Neural cell (in vitro differentiated cells): ENCODE data around the gene KRI1. TPM values are rescaled to one million over a fixed set of nuclear protein-coding genes. Genes with fewer than 3 reads are reported as not detected.

Experiments
- H2AFZ ChIP-seq: fragments of 200-600, 300-800 bp; sonication (generic), shearing (Covaris generic); 2 replicates; pipeline ENCODE4 v1.6.0; 2014; ENCODE audit warnings: low read depth, mild to moderate bottlenecking, antibody characterized with exemption, low read length, moderate library complexity
- H3F3A ChIP-seq: fragments of 200-600 bp; shearing (Covaris generic); 2 replicates; pipeline ENCODE4 v1.6.1; 2016; ENCODE audit warnings: mild to moderate bottlenecking, moderate library complexity, mixed read lengths, antibody characterized with exemption, low read length; ENCODE audit not compliant: insufficient read depth, poor library complexity, severe bottlenecking
- H3K27ac ChIP-seq: fragments of 200-600, 300-800 bp; sonication (generic), shearing (Covaris generic); 2 replicates; pipeline ENCODE4 v1.5.1; 2014; ENCODE audit warnings: mild to moderate bottlenecking, low read length, moderate library complexity
- H3K27me3 ChIP-seq: fragments of 300-800, 200-600 bp; sonication (generic), shearing (Covaris generic); 2 replicates; pipeline ENCODE4 v1.6.0; 2014; ENCODE audit warnings: mild to moderate bottlenecking, low read depth, low read length, moderate library complexity; ENCODE audit not compliant: insufficient read depth
- H3K36me3 ChIP-seq: fragments of 300-800, 200-600 bp; sonication (generic), shearing (Covaris generic); 2 replicates; pipeline ENCODE4 v1.5.1; 2014; ENCODE audit warnings: mild to moderate bottlenecking, antibody characterized with exemption, low read length, moderate library complexity; ENCODE audit not compliant: insufficient read depth
- H3K4me2 ChIP-seq: fragments of 300-800, 200-600 bp; sonication (generic), shearing (Covaris generic); 2 replicates; pipeline ENCODE4 v1.6.0; 2014; ENCODE audit warnings: mild to moderate bottlenecking, low read length
- H3K4me3 ChIP-seq: fragments of 300-800, 200-600 bp; sonication (generic), shearing (Covaris generic); 2 replicates; pipeline ENCODE4 v1.5.1; 2014; ENCODE audit warnings: mild to moderate bottlenecking, low read length, moderate library complexity
- H3K79me2 ChIP-seq: fragments of 200-600 bp; shearing (Covaris generic); replicated peaks from 2 replicates; pipeline ENCODE4 v1.6.0; 2014; ENCODE audit warnings: mild to moderate bottlenecking, low read length, moderate library complexity; ENCODE audit not compliant: insufficient read depth
- H3K9ac ChIP-seq: fragments of 300-800, 200-600 bp; sonication (generic), shearing (Covaris generic); 2 replicates; pipeline ENCODE4 v1.6.1; 2016; ENCODE audit warnings: mild to moderate bottlenecking, low read length, mixed read lengths
- H3K9me2 ChIP-seq: fragments of 200-600 bp; shearing (Covaris generic); 2 replicates; pipeline ENCODE4 v1.6.1; 2016; ENCODE audit warnings: mild to moderate bottlenecking, low read length, mixed read lengths; ENCODE audit not compliant: insufficient read depth
- H3K9me3 ChIP-seq: fragments of 200-600, 300-800 bp; sonication (generic), shearing (Covaris generic); 2 replicates; pipeline ENCODE4 v1.6.1; 2016; ENCODE audit warnings: mild to moderate bottlenecking, mixed run types, low read length, moderate library complexity, mixed read lengths
- H4K20me1 ChIP-seq: fragments of 200-600 bp; shearing (Covaris generic); 2 replicates; pipeline ENCODE4 v1.6.1; 2016; ENCODE audit warnings: mild to moderate bottlenecking, mixed run types; ENCODE audit not compliant: insufficient read depth
- CTCF ChIP-seq: fragments of 450-650 bp; IDR thresholded peaks from 2 replicates; pipeline ENCODE4 v1.5.1; 2014; ENCODE audit warnings: antibody characterized with exemption, mild to moderate bottlenecking, moderate library complexity; ENCODE audit not compliant: poor library complexity, severe bottlenecking
- EP300 ChIP-seq: fragments of 450-650 bp; conservative IDR thresholded peaks from 2 replicates; pipeline ENCODE4 v1.6.1; 2014; ENCODE audit warnings: antibody characterized with exemption, mild to moderate bottlenecking, moderate library complexity; ENCODE audit not compliant: poor library complexity, severe bottlenecking
- EZH2 ChIP-seq: fragments of 200-600, 300-800 bp; shearing (Covaris generic), sonication (generic); IDR thresholded peaks from 2 replicates; pipeline ENCODE4 v1.6.1; 2014; ENCODE audit warnings: antibody characterized with exemption, low read length, borderline replicate concordance, mild to moderate bottlenecking; ENCODE audit not compliant: insufficient read depth, poor library complexity, severe bottlenecking
- MXI1 ChIP-seq: fragments of 450-650 bp; conservative IDR thresholded peaks from 2 replicates; pipeline ENCODE4 v1.6.1; 2014; ENCODE audit warnings: antibody characterized with exemption, mild to moderate bottlenecking; ENCODE audit not compliant: poor library complexity, severe bottlenecking
- POLR2AphosphoS5 ChIP-seq: IDR thresholded peaks from 2 replicates; pipeline ENCODE4 v1.6.1; 2012
- RAD21 ChIP-seq: fragments of 450-650 bp; conservative IDR thresholded peaks from 2 replicates; pipeline ENCODE4 v1.6.1; 2014; ENCODE audit warnings: antibody characterized with exemption, mild to moderate bottlenecking, moderate library complexity
- REST ChIP-seq: IDR thresholded peaks from 2 replicates; pipeline ENCODE4 v1.6.1; 2012; ENCODE audit warnings: borderline replicate concordance
- SMC3 ChIP-seq: fragments of 450-650 bp; conservative IDR thresholded peaks from 2 replicates; pipeline ENCODE4 v1.6.1; 2014; ENCODE audit warnings: antibody characterized with exemption, mild to moderate bottlenecking, moderate library complexity; ENCODE audit not compliant: poor library complexity
- TAF1 ChIP-seq: IDR thresholded peaks from 2 replicates; pipeline ENCODE4 v1.6.1; 2012; ENCODE audit warnings: low read depth
- polyA plus RNA-seq: library from polyadenylated mRNA; depleted of rRNA; stranded (reverse); fragments of >200 nt; gene quantifications from 2 replicates; pipeline ENCODE4 v1.2.3, GENCODE V29; 2014

The KRI1 gene
- polyA plus RNA-seq, 1 donor from 2014 or later: 6.5 TPM

GRCh38 chr19:10508707-10509106 is 57.1 kb downstream of the KRI1 start:
- peaks cover 22% of the 10 kb centered on the region for H3K27me3 ChIP-seq
- no peaks in the 10 kb centered on the region for H4K20me1 ChIP-seq
- H3K4me2 ChIP-seq: no peak overlapping the region
- H3K36me3 ChIP-seq: no peaks in the 10 kb centered on the region
- H3F3A ChIP-seq: no peaks in the 10 kb centered on the region
- H3K9me3 ChIP-seq: no peaks in the 10 kb centered on the region
- no peaks in the 10 kb centered on the region for H3K79me2 ChIP-seq
- H3K9ac ChIP-seq: no peak overlapping the region
- H3K4me3 ChIP-seq: no peak overlapping the region
- no peaks in the 10 kb centered on the region for H3K9me2 ChIP-seq
- no peak overlapping the region for H3K27ac ChIP-seq
- TF ChIP-seq RAD21 (no peak), MXI1 (no peak), SMC3 (no peak), EZH2 (no peak), CTCF (no peak), REST (no peak), TAF1 (no peak), EP300 (no peak), POLR2AphosphoS5 (no peak)
- no peak overlapping the region for H2AFZ ChIP-seq

GRCh38 chr19:10508036-10508435 is 57.8 kb downstream of the KRI1 start:
- Histone ChIP-seq H3K27me3 (peaks cover 16% of the 10 kb centered on the region), H2AFZ (no peak overlapping the region), H3K9ac (no peak overlapping the region), H3F3A (no peaks in the 10 kb centered on the region), H3K79me2 (no peaks in the 10 kb centered on the region), H3K27ac (no peak overlapping the region), H3K4me2 (no peak overlapping the region), H3K36me3 (no peaks in the 10 kb centered on the region), H3K9me3 (no peaks in the 10 kb centered on the region), H3K4me3 (no peak overlapping the region), H4K20me1 (no peaks in the 10 kb centered on the region), H3K9me2 (no peaks in the 10 kb centered on the region)
- TF ChIP-seq CTCF: no peak
- TF ChIP-seq MXI1: no peak
- no peak for TF ChIP-seq RAD21
- no peak for TF ChIP-seq SMC3
- TF ChIP-seq REST: no peak
- TF ChIP-seq EP300: no peak
- TF ChIP-seq POLR2AphosphoS5: no peak
- no peak for TF ChIP-seq EZH2
- no peak for TF ChIP-seq TAF1
